ENCODE data around the gene RAB10.
A peak's percentile ranks its signal among the peaks of the same experiment; 100 is the strongest.
"Not testable (repeated sequence)": the region's sequence is repeated elsewhere in the genome, so short reads cannot be mapped to it uniquely, and the experiment has no call there.

Gene RAB10

DNA sequence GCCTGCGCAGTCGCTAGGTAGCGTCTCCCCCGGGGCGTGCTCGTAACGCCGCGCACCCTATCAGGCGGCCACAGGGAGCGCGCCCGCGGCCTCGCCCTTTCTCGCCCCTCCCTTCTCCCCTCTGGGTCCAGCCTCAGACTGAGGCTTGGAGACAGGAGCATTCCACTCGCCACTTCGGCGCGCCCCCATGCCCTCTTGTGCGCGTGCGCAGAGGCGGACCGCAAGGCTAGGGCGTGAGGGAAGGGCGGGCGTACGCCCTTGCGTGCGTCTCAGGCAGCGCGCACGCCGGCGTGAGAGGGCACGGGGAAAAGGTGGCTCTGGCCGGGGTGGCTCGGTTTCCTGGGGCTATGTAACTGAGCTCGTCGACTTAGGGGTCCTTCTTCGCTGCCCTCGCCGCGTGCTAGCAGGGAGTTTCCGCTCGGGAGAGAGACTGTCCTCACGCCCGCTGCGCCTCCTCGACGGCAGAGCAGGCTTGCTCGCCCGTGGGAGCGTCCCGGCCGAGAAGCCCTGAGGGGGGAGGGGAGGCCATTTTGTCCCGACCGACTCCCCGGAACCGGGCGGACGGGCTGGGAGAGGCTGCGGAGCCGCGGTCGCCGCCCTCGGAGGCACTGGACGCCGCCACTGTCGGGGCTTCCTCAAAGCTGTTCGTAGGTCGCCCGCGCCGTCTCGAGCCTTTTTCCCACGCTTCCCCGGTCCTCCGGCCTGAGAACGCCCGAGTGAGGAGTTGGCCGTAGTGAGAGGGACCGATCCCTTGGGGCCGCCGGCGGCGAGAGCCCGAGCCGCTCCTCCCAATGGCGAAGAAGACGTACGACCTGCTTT lies at the start of gene RAB10:
Gene RAB10 (plus strand): TSS at position 267 of the 819 bp plus-strand sequence. CDS start 525 bp downstream, at position 792.
- DNase-seq (ENCODE audit: low read depth): peak; percentile 98

DNA sequence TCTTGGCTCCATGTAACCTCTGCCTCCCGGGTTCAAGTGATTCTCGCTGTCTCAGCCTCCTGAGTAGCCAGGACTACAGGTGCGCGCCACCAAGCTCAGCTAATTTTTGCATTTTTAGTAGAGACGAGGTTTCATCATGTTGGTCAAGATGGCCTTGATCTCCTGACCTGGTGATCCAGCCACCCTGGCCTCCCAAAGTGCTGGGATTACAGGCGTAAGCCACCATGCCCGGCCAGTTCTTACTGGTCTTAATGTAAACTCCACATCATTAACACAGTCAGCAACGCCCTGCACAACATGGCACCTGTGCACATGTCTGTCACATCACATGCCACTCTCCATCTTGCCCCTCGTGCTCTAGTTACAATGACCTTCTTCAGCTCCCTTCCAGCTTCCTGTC lies 45.8 kb upstream of the RAB10 start:
- DNase-seq (ENCODE audit: low read depth): no peak

DNA sequence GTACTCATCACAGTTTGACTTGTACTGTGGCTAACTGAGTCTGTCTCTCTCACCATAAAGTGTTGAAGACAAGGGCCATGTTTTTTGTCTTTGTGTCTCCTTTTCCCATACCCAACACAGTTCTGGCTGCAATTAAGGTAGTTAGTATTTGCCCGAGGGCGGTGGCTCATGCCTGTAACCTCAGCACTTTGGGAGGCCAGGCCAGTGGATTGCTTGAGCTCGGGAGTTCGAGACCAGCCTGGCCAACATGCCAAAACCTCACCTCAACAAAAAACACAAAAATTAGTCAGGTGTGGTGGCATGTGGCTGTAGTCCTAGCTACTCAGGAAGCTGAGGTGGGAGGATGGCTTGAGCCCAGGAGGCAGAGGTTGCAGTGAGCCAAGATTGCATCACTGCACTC lies 44.7 kb upstream of the RAB10 start:
- no peak for DNase-seq (ENCODE audit: low read depth)

DNA sequence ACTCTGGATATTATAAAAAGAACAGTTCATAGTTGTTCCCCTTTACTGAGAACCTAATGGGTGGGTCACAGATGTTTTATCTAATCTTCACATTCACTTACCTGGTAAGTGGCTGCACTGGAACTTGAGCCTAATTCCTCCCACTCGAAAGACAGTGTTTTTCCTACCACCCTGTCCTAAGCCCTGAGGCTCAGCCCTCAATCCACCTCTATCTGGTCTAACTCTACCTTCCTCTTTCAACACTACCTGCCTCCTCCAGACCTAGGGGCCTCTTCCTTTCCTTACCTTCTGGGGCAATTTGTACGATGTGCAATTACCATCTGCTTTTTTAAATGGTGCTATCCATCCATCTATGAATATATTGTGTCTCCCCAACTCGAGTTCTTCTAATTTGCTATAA lies 41.9 kb upstream of the RAB10 start:
- DNase-seq (ENCODE audit: low read depth): no peak

DNA sequence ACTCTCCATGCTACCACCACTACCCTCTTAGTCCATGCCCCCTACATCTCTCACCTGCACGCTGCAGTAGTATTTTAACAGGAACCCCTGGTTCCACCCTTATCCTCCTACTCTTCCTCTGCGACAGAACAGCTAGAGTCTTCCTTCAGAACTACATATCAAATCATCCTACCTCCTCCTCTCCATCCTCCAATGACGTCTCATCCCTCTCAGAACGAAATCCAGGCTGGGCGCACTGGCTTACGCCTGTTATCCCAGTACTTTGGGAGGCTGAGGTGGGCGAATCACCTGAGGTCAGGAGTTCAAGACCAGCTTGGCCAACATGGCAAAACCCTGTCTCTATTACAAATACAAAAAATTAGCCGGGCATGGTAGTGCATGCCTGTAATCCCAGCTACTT lies 41.3 kb upstream of the RAB10 start:
- DNase-seq (ENCODE audit: low read depth): no peak

DNA sequence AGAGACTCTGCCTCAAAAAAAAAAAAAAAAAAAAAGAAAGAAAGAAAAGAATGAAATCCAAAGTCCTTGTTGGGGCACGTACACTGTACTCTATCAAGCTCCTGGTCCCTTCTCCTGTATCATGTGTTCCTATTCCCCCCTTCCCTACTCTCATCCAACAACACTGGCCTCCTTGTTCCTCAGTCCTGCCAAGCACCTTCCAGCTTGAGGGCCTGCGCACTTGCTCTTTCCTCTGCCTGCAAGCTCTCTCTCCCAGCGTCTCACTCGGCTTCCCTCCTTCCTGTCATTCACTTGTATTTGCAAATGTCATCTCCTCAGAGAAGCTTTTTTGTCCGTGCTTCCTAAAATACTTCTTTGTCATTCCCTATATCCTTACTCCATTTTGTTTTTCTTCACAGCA lies 40.8 kb upstream of the RAB10 start:
- no peak for DNase-seq (ENCODE audit: low read depth)

DNA sequence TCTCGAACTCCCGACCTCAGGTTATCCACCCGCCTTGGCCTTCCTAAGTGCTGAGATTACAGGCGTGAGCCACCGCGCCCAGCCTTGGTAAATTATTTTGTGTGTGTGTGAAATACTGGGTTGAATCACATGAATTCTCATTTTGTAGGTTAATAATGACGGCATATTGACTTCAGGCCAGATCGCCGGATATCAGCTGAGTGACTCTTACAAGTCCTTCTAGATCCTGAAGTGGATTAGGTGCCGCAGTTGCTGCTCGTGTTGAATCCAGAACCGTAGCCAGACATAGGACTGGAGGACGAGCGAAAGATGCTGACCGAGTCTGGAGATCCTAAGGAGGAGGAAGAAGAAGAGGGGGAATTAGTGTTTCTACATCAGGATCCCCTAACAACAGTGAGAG lies 39.4 kb upstream of the RAB10 start:
- no peak for DNase-seq (ENCODE audit: low read depth)

DNA sequence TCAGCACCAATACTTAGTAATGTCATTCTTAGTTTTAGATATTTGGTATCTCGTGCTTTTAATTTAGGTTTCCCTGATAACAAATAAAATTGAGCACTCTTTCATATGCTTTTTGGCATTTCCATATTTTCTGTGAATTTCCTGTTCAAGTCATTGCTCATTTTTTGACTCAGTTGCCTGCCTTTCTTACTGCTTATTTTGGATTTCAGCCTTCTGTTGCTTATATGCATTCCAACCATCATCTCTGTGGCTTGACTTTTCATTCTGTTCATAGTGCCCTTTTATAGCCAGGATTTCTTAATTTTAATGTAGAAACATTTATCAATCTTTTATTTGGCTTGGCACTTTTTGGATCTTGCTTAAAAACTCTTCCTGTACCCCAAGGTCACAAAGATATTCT lies 37.0 kb upstream of the RAB10 start:
- DNase-seq (ENCODE audit: low read depth): no peak

DNA sequence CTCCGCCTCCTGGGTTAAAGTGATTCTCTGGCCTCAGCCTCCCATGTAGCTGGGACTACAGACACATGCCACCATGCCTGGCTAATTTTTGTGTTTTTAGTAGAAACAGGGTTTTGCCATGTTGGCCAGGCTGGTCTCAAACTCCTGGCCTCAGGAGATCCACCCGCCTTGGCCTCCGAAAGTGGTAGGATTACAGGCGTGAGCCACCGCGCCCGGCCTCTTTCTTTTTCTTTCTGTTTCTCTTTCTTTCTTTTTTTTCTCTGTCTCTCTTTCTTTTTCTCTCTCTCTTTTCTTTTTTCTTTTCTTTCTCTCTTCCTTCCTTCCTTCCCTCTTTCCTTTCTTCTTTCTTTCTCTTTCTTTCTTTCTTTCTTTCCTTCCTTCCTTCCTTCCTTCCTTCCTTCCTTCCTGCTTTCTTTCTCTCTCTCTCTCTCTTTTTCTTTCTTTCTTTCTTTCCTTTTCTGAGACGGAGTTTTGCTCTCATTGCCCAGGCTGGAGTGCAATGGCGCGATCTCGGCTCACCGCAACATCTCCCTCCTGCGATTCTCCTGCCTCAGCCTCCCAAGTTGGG lies 35.0 kb upstream of the RAB10 start:
- not testable (repeated sequence) for DNase-seq (ENCODE audit: low read depth)

DNA sequence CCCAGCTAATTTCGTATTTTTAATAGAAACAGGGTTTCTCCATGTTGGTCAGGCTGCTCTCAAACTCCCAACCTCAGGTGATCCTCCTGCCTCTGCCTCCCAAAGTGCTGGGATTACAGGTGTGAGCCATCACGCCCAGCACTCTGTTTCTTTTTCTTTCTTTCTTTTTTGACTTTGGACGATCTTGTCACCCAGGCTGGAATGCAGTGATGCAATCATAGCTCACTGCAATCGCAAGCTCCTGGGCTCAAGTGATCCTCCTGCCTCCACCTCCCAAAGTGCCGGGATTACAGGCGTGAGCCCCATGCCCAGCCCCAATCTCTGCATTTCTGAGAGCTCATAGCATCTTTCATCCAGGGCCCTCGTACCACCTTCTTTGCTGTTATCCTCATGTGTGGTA lies 34.5 kb upstream of the RAB10 start:
- DNase-seq (ENCODE audit: low read depth): not testable (repeated sequence)

DNA sequence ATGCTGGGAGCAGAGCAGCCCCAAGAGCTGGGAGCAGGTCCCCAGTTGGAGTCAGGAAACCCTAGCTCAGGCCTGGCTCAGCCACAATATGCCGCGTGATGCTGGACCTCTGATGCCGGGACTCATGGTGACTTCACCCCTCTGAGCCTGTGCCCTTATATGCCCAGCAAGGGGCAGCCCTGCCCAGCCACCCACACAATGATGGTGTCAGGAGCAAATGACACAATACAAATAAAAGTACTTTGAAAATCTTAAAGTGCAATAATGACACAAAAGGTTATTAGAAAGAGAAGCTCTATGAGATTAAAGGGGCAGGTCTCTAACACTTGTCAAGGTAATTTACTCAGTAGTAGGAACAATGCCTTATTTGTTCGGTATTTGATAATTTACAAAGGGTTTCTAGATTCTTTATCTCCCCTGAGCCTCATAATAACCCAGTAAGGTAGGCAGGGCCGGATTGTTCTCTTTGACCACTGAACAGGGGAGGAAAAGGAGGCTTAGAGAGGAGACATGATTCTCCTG lies 33.3 kb upstream of the RAB10 start:
- no peak for DNase-seq (ENCODE audit: low read depth)

DNA sequence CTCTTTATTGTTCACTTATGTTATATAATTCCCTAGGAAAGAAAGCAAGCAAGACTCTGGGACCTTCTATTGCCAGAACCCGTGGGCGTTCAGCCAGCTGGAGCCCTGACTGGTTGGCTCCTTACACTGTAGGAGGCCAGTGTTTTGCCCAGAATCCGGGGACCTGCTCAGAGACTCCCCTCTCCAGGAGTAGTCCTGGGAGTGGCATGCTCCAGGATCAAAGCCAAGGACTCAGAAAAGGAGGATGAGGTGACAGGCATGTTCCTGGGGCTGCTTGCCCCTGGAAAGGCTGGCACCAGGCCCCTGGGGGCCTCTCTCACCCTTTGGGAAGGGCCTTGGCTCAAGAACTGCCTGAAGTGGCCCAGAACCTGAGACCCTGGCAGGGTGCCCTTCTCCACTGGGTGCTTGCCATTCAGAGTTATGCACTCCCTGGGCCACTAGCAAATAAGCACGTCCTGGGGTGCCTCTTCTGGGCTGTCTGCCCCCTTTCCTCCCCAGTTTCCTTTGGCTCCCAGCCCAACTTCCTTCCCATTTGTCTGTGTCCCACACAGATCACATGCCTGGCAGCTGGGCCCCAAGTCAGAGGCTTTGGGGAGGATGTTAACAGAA lies 32.0 kb upstream of the RAB10 start:
- no peak for DNase-seq (ENCODE audit: low read depth)

DNA sequence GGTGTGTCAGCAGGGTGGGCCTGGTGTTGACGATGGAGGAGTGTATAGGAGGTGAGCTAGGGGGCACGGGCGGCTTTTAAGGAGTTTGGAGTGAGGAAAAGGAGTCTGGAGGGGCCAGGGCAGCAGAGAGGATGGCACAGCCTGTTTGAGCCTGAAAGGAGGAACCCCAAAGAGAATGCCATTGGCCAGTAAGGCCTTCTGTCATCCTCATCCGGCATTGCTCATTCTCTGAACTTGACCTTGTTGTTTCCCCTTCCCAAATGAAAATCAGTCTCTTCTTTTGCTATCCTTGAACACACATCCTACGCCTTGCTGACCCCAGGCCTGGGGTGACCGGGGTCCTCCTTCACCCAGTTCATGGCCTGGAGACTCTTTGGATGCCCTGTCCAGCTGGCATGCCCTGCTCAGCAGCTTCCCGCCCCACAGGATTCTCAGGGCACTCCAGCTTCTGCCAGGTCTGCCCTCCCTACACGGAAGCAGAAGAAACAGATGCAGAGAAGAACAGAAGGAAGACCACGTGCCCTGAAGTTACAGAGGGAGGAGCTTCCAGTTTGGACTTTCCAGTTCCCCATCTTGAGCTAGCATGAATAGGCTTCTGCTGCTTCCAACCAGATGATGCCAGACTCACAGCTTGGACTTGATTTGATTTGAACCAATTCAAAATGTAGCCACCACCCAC lies 31.1 kb upstream of the RAB10 start:
- no peak for DNase-seq (ENCODE audit: low read depth)

DNA sequence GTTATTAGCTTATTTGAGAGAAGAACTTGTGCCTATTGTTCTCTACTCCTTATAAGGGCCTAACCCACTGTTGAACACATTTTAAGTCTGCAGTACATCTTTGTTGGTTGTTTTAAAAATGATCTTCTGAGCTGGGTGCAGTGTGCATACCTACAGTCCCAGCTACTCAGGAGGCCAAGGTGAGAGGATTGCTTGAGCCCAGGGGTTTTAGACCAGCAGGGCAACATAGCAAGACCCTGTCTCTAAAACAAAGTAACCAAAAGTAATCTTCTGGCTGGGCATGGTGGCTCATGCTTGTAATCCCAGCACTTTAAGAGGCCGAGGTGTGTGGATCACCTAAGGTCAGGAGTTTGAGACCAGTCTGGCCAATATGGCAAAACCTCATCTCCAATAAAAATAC lies 25.8 kb upstream of the RAB10 start:
- DNase-seq (ENCODE audit: low read depth): no peak

DNA sequence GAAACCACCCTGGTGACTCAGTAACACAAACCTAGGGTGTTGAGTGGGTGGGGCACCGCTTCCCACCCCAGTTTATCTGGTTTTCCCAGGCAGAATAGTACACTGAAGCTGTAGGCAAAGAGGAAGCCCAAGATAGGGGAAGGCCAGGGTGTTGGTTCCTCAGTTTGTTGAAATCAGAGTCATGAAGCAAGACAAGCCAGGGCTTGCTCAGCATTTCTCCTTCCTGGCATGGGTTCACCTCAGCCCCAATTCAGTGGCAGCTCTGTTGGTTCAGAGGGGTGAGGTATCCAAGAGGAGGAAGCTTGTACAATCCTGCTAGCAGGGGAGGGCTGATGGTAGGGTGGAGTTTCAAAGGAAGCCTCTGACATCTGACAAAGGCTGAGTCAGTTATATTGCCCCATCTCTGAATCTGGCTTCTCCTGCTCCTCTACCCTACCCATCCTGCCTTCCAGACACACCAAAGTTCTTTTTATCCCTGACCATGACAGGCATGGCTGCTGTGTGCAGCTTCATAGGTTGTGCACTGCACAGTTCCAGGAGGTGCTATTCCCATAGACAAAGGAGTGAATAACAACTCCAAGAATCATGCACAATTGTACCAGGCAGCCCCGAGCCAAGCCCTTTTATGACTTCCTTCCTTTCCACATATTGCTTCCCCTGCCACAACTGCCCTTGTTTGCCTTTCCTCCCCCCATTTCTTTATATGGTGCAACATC lies 24.9 kb upstream of the RAB10 start:
- no peak for DNase-seq (ENCODE audit: low read depth)

DNA sequence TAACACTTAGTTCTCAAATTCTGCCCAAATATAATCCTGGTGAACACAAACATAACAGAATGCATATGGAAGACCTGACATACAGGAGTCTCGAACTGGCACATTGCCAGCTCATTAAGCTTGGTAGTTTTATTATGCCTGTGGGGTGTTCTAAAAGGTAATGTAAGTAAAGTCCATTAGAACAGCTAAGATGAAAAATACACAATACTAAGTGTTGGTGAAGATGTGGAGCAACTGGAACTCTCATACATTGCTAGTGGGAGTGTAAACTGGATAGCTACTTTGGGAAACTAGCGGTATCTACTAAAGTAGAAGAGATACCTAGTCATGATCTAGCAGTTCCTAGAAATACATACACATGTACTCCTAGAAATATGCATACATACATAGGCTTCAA lies 24.3 kb upstream of the RAB10 start:
- no peak for DNase-seq (ENCODE audit: low read depth)

DNA sequence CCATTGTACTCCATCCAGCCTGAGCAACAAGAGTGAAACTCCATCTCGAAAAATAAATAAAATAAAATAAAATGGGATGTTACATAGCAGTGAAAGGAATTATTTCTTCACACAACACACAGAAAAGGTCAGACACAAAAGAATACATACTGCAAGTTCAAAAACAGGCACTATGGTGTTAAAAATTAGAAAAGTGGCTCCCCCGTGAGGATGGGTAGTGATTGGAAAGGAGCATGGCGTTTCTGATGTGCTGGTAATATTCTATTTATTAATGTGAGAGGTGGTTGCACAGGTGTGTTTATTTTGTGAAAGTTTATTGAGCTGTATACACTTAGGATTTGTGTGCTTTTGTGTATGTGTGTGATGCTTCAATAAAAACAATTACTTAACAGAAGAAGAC lies 22.9 kb upstream of the RAB10 start:
- DNase-seq (ENCODE audit: low read depth): no peak

DNA sequence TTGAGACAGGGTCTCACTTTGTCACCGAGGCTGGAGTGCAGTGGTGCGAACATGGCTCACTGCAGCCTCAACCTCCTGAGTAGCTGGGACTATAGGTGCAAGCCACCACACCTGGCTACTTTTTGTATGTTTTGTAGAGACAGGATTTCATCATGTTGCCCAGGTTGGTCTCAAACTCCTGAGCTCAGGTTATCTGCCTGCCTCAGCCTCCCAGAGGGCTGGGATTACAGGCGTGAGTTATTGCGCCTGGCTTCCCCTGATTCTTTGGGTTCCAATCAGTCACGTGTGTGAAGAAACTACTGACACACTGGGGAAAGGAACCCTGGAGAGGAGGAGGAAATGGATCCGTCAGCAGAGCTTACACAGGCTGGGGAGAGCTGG lies 22.3 kb upstream of the RAB10 start:
- no peak for DNase-seq (ENCODE audit: low read depth)

DNA sequence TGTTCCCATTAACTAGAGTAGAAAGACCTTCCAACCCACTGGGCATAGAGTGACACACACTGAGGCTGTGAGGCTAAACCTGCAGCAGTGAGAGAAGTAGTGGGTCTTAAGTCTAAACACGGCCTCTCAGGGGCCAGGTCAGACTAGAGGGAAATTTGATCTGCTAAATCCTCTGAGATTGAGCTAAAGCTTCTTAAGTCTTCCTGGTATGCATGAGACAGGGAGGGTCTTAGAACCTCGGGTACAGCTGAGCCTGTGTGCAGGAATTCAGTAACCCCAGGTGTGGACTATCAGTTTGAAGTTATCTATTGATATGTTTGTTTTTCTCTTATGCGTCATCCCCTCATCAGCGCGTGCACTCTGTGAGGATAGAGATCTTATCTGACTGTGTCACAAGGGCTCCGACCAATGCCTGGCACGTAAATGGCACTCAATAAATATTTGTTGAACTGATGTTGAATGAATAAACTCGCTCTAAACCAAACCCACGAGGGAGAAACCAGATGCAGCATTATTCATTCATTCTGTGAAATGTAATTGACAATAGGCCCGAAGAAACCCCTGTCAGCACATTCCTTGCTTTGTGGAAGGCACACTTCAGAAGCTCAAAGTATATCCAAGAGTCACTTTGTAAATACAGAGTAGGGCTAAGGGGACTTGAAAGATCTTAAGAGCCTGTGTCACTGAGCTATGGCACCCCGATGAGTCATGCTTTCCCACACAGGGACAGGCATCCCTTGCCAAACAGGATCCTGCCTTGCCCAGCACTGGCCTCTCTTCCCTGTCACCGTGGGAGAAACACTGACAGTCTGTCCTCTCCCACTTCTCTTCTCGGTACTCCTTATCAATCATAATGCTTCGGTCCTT lies 21.7 kb upstream of the RAB10 start:
- no peak for DNase-seq (ENCODE audit: low read depth)

DNA sequence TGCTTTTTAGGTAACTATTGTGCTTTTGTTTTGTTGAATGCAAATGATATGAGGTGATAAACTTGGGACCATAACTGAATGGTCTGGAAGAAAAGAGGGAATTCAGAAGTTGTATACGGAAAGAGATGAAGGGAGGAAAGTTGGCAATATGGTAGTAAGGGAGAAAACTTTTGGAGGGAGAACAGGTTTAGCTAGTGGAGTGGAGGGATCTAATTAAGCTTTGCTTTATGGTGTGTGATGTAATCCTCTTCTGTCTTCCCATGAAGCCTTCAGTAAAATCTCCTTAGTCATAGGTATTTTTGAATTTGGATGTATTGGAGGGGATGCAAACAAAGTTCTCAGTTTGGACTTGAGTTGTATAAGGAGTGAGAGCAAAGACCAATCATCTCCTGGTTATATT lies 20.2 kb upstream of the RAB10 start:
- no peak for DNase-seq (ENCODE audit: low read depth)

All from activated T-cell treated with anti-CD3 and anti-CD28 coated beads for 1 hour (primary cell).